Cardiac fibroblast (primary cell): Measurements from ENCODE around the gene LCA5.

Experiments
- DNase-seq, 2 donors: peaks; one replicate each; pipeline versions ENCODE4 v3.0.0 to v3.0.0-alpha.2; 2010; ENCODE audit warnings: low read depth in 2 of 2
- H3K4me3 ChIP-seq, 2 donors: replicated peaks in 1 of 2; 1 replicate in 1 of 2; 2 replicates in 1 of 2; pipeline ENCODE4 v1.5.1; 2011; ENCODE audit warnings: low read depth in 2 of 2, low read length in 2 of 2, mild to moderate bottlenecking in 2 of 2, moderate library complexity in 1 of 2
- TF ChIP-seq, protein P1 (sequence below): IDR thresholded peaks from one replicate; pipeline ENCODE4 v1.5.1; 2011; ENCODE audit warnings: low read depth, mild to moderate bottlenecking, low read length, inconsistent platforms

The LCA5 gene

GRCh38 chr6:79468587-79468986, 68.6 kb downstream of the LCA5 start:
- TF ChIP-seq, protein P1, sequence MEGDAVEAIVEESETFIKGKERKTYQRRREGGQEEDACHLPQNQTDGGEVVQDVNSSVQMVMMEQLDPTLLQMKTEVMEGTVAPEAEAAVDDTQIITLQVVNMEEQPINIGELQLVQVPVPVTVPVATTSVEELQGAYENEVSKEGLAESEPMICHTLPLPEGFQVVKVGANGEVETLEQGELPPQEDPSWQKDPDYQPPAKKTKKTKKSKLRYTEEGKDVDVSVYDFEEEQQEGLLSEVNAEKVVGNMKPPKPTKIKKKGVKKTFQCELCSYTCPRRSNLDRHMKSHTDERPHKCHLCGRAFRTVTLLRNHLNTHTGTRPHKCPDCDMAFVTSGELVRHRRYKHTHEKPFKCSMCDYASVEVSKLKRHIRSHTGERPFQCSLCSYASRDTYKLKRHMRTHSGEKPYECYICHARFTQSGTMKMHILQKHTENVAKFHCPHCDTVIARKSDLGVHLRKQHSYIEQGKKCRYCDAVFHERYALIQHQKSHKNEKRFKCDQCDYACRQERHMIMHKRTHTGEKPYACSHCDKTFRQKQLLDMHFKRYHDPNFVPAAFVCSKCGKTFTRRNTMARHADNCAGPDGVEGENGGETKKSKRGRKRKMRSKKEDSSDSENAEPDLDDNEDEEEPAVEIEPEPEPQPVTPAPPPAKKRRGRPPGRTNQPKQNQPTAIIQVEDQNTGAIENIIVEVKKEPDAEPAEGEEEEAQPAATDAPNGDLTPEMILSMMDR = no peak
- no peak overlapping the region for H3K4me3 ChIP-seq
- no peak for DNase-seq

DNA sequence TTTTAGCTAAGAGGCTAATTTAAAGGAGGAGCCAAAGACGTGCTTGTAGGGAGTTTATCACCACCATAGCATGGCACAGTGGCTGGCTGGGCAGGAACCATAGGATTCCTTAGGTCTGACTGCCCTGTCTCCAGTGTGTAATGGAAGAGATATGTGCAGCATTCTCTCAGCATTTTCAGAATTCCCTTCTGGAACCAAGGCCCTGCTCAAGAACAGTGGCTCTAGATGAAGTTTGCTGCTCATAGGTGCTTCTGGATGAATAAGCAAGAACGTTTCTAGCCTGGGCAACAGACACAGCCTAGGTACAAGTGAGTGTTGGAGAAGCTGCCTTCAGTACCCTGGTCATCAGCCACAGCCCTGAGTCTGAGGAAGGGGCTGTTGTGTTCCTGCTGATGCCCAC, 69.1 kb downstream of the LCA5 start:
- TF ChIP-seq, protein P1 = no peak

DNA sequence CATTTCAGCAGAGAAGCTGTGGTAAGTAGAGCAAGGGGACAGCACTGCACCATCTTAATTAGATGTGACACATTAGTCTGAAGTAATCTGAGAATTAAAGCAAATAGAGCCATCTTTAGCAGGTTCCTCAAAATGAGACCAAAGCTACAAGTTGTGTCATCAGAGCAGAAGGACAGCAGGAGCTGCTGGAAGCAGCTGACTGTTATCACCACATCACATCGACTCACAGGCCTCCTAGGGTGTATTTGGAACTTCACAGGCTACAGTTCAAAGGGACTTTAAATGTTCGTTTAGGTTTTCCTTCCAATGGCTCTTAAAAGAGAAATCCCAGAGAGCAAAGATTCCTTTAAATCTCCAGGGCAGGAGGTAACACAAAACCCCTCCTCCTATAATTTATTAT, 69.5 kb downstream of the LCA5 start:
- TF ChIP-seq, protein P1 = peak; percentile 1
- peak in 1 of 2 donors; percentile 22 for DNase-seq
- H3K4me3 ChIP-seq = no peak overlapping the region

More for the DNA sequence above, 69.1 kb downstream of the LCA5 start:
- peak; percentile 32 to 61 for DNase-seq
- no peak overlapping the region for H3K4me3 ChIP-seq

DNA sequence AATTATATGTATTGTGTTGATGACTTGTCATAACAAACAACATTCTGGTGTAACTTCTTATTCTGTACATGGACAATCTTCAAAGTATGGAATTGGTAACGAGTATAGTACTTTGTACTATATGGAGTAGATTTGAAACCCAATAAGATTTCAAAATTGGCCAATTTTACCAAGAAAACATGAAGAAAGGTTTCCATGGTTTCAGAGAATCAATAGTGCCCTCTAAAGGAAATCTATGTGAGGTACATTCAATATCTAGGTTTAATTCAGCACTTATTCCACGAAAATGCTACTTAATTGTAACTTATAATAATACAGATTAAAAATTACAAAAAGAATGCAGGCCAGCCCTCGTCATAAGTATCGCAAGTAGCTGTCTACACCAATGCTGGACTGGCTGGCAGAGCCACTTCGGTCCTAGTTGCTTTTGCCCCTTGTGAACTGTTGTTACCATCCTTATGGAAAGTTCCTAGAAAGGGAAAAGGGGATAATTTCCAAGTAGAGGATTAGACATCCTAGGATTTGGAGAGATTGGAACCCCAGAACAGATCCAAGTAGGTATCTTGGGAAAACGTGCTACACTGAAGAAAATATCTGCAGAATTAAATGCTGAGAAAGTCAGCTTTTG, 70.9 kb downstream of the LCA5 start:
- H3K4me3 ChIP-seq = no peak overlapping the region
- TF ChIP-seq, protein P1 = peak; percentile 45
- peak; percentile 66 to 69 for DNase-seq

GRCh38 chr6:79465381-79465780, 71.8 kb downstream of the LCA5 start:
- DNase-seq = no peak
- TF ChIP-seq, protein P1 = no peak
- no peak overlapping the region for H3K4me3 ChIP-seq

DNA sequence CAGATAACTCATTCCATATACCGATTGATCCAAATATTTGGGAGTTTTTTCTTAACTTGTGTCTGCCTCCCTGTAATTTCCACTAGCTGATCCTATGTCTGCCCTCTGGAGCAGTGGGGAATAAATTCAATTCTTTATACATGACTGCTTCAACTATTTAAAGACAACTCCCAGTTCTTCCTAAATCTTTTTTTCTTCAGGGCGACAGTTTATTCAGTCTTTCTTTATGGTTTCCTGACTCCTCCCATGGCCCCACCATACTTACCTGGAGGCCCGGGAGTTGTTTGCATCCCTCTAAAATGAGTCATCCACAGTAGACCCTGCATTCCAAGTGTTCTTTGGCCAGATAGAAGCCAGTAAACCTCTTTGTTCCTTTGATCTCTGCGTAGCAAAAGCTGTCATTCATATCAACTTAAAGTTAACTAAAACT, 73.6 kb downstream of the LCA5 start:
- TF ChIP-seq, protein P1 = no peak
- DNase-seq = no peak
- no peak overlapping the region for H3K4me3 ChIP-seq

GRCh38 chr6:79461205-79461604, 76.0 kb downstream of the LCA5 start:
- peak; percentile 6 to 34 for DNase-seq
- TF ChIP-seq, protein P1 = no peak
- H3K4me3 ChIP-seq = no peak overlapping the region
